ENCODE measurements around the gene ADAMTSL4. TPM values are rescaled to one million over a fixed set of nuclear protein-coding genes. Genes with fewer than 3 reads are reported as not detected.
A peak's percentile ranks its signal among the peaks of the same experiment; 100 is the strongest.

The ADAMTSL4 gene
- total and polyA plus RNA-seq, 4 donors: 23.2 to 104 (median 48.0) TPM

- no peak overlapping the region for H3K4me3 ChIP-seq
- no peak overlapping the region for H3K9ac ChIP-seq (ENCODE audit: insufficient read depth in 1 of 2, low read length in 2 of 2)
- H3K27ac ChIP-seq (ENCODE audit: low read depth in 1 of 2, low read length in 1 of 2): peak overlapping the region in 1 of 2 donors; percentile 77
- WGBS, 2 donors: 78 to 81% methylated on average over 14 to 15 of the region's 15 CpGs
- H3K4me1 ChIP-seq (ENCODE audit: control insufficient read depth in 5 of 5, insufficient read depth in 5 of 5, low read length in 5 of 5): peaks cover 3 to 32% (median 19%) of the 10 kb centered on the region in 5 donors
- no peak for TF ChIP-seq CTCF (IDR thresholded peaks at IDR 0.05; ENCODE audit: control extremely low read depth, extremely low read depth)
- no peak for DNase-seq
- no peak for ATAC-seq (ENCODE audit: insufficient read depth, low FRiP score)
- H3K9me3 ChIP-seq (ENCODE audit: control insufficient read depth in 4 of 4, insufficient read depth in 3 of 4, low read length in 3 of 4): no peaks in the 10 kb centered on the region
- H3K36me3 ChIP-seq (ENCODE audit: control insufficient read depth in 4 of 4, insufficient read depth in 4 of 4, low read length in 4 of 4): peaks cover 0 to 24% (median 7%) of the 10 kb centered on the region in 4 donors
- no peaks in the 10 kb centered on the region for H3K27me3 ChIP-seq (ENCODE audit: control insufficient read depth in 3 of 3, insufficient read depth in 3 of 3, low read length in 2 of 3)
Measured at GRCh38 chr1:150558303-150558704, 9.1 kb downstream of the ADAMTSL4 start.

GRCh38 chr1:150558761-150559655 is 9.8 kb downstream of the ADAMTSL4 start:
- Histone ChIP-seq H3K4me1 (ENCODE audit: control insufficient read depth in 5 of 5, insufficient read depth in 5 of 5, low read length in 5 of 5) (peaks cover 10 to 39% (median 26%) of the 10 kb centered on the region in 5 donors), H3K27me3 (ENCODE audit: control insufficient read depth in 3 of 3, insufficient read depth in 3 of 3, low read length in 2 of 3) (no peaks in the 10 kb centered on the region), H3K4me3 (no peak overlapping the region), H3K9me3 (ENCODE audit: control insufficient read depth in 4 of 4, insufficient read depth in 3 of 4, low read length in 3 of 4) (no peaks in the 10 kb centered on the region), H3K36me3 (ENCODE audit: control insufficient read depth in 4 of 4, insufficient read depth in 4 of 4, low read length in 4 of 4) (peaks cover 0 to 24% (median 7%) of the 10 kb centered on the region in 4 donors), H3K27ac (ENCODE audit: low read depth in 1 of 2, low read length in 1 of 2) (peak overlapping the region in 1 of 2 donors; percentile 77), H3K9ac (ENCODE audit: insufficient read depth in 1 of 2, low read length in 2 of 2) (no peak overlapping the region)
- ATAC-seq (ENCODE audit: insufficient read depth, low FRiP score) (no peak), DNase-seq (peak in 1 of 3 donors; percentile 43)
- 49 to 59% methylated on average over 28 of the region's 28 CpGs for WGBS, 2 donors
- no peak for TF ChIP-seq CTCF (IDR thresholded peaks at IDR 0.05; ENCODE audit: control extremely low read depth, extremely low read depth)

GRCh38 chr1:150559656-150560010 is 10.4 kb downstream of the ADAMTSL4 start:
- Histone ChIP-seq H3K9ac (ENCODE audit: insufficient read depth in 1 of 2, low read length in 2 of 2) (no peak overlapping the region), H3K27ac (ENCODE audit: low read depth in 1 of 2, low read length in 1 of 2) (peak overlapping the region in 1 of 2 donors; percentile 77), H3K27me3 (ENCODE audit: control insufficient read depth in 3 of 3, insufficient read depth in 3 of 3, low read length in 2 of 3) (no peaks in the 10 kb centered on the region), H3K4me1 (ENCODE audit: control insufficient read depth in 5 of 5, insufficient read depth in 5 of 5, low read length in 5 of 5) (peaks cover 17 to 42% (median 28%) of the 10 kb centered on the region in 5 donors), H3K9me3 (ENCODE audit: control insufficient read depth in 4 of 4, insufficient read depth in 3 of 4, low read length in 3 of 4) (no peaks in the 10 kb centered on the region), H3K4me3 (no peak overlapping the region), H3K36me3 (ENCODE audit: control insufficient read depth in 4 of 4, insufficient read depth in 4 of 4, low read length in 4 of 4) (peaks cover 0 to 21% (median 7%) of the 10 kb centered on the region in 4 donors)
- TF ChIP-seq CTCF (IDR thresholded peaks at IDR 0.05; ENCODE audit: control extremely low read depth, extremely low read depth): no peak
- WGBS, 2 donors: 67 to 76% methylated on average over 10 of the region's 10 CpGs
- DNase-seq: no peak
- no peak for ATAC-seq (ENCODE audit: insufficient read depth, low FRiP score)
